Panc1 (cell line): ENCODE measurements around the gene KRTAP10-11. TPM values are rescaled to one million over a fixed set of nuclear protein-coding genes. Genes with fewer than 3 reads are reported as not detected.

Source experiments
- ATAC-seq: fragments of 200-7000 bp; cut with Tn5 transposase; 2 replicates; pipeline ENCODE4 v1.9.1; 2020; ENCODE audit warnings: mild to moderate bottlenecking, moderate library complexity
- BruUV-seq: library from RNA; stranded (reverse); fragments of 400-500 nt; replicated peaks from 2 replicates; lab custom pipeline; 2021; lab: Mats Ljungman, UMichigan
- CTCF ChIA-PET: fragments of 300-600 bp; sonication (Branson Sonifier 250); formaldehyde crosslinking; loops from one replicate; lab custom pipeline; 2022; ENCODE audit warnings: antibody characterized with exemption; lab: Charles Lee
- POLR2A ChIA-PET: fragments of 300-600 bp; sonication (Branson Sonifier 250); formaldehyde crosslinking; loops from one replicate; lab custom pipeline; 2022; ENCODE audit warnings: antibody characterized with exemption; lab: Charles Lee
- DNase-seq: peaks from one replicate; pipeline ENCODE4 v3.0.0-alpha.2; 2010; ENCODE audit warnings: low read depth, low spot score
- H3K27ac ChIP-seq: 2 replicates; pipeline ENCODE4 v1.5.1; 2011; ENCODE audit warnings: mild to moderate bottlenecking, low read length, inconsistent platforms
- H3K27me3 ChIP-seq: fragments of 200-500 bp; sonication (Bioruptor generic); 2 replicates; pipeline ENCODE4 v1.6.0; 2014; ENCODE audit warnings: low read length, inconsistent platforms; ENCODE audit not compliant: control insufficient read depth, insufficient read depth
- H3K36me3 ChIP-seq: fragments of 200-500 bp; sonication (Bioruptor generic); 2 replicates; pipeline ENCODE4 v1.5.1; 2014; ENCODE audit warnings: inconsistent platforms, mild to moderate bottlenecking, low read length, moderate library complexity; ENCODE audit not compliant: control insufficient read depth, insufficient read depth
- H3K4me1 ChIP-seq: 2 replicates; pipeline ENCODE4 v1.5.1; 2011; ENCODE audit warnings: inconsistent platforms, mild to moderate bottlenecking, low read length, moderate library complexity; ENCODE audit not compliant: control insufficient read depth, insufficient read depth
- H3K4me3 ChIP-seq, 2 experiments: 2 replicates each; pipeline ENCODE4 v1.5.1; 2011 to 2012; ENCODE audit warnings: low read depth in 2 of 2, low read length in 2 of 2, mild to moderate bottlenecking in 2 of 2, inconsistent platforms in 1 of 2, moderate library complexity in 1 of 2
- H3K9me3 ChIP-seq: fragments of 200-500 bp; sonication (Bioruptor generic); 2 replicates; pipeline ENCODE4 v1.5.1; 2014; ENCODE audit warnings: low read depth, mild to moderate bottlenecking, inconsistent platforms, low read length, moderate library complexity; ENCODE audit not compliant: control insufficient read depth, insufficient read depth
- POLR2AphosphoS5 ChIP-seq: IDR thresholded peaks from 2 replicates; pipeline ENCODE4 v1.6.1; 2012; ENCODE audit warnings: mild to moderate bottlenecking, low read depth, low read length, moderate library complexity
- SIN3A ChIP-seq: IDR thresholded peaks from 2 replicates; pipeline ENCODE4 v1.6.1; 2012; ENCODE audit warnings: low read depth, mild to moderate bottlenecking, low read length, moderate library complexity, borderline replicate concordance; ENCODE audit not compliant: insufficient read depth
- TCF7L2 ChIP-seq: IDR thresholded peaks from 2 replicates; pipeline ENCODE4 v1.6.1; 2011; ENCODE audit warnings: mild to moderate bottlenecking, low read depth, low read length, inconsistent platforms
- in situ Hi-C: cut with HindIII; loops from 2 replicates; pipeline ENCODE4 v1.10.0; 2016; ENCODE audit warnings: low sequenced_read_pairs, low pct_unique_long_range_greater_than_20kb
- intact Hi-C: fragments of 100-400 bp; cut with micrococcal nuclease; formaldehyde crosslinking; loops from one replicate; pipeline ENCODE4 v1.10.0; 2022; ENCODE audit not compliant: unreplicated experiment
- total RNA-seq: library from RNA; stranded (reverse); gene quantifications from one replicate; pipeline ENCODE4 v1.2.1, GENCODE V29; 2021; ENCODE audit not compliant: unreplicated experiment
- TF ChIP-seq, protein P1 (sequence below), 2 experiments: IDR thresholded peaks; 2 replicates each; pipeline ENCODE4 v1.6.1; 2011 to 2012; ENCODE audit warnings: low read depth in 2 of 2, control low read depth in 1 of 2, low read length in 1 of 2, mild to moderate bottlenecking in 1 of 2, moderate library complexity in 1 of 2; ENCODE audit not compliant: insufficient read depth in 1 of 2
- TF ChIP-seq, protein P2 (sequence below): fragments of 450-650 bp; IDR thresholded peaks from 2 replicates; pipeline ENCODE4 v1.5.1; 2017; ENCODE audit warnings: mild to moderate bottlenecking

Gene KRTAP10-11
- total RNA-seq, 1 experiment from 2014 or later: not detected

DNA sequence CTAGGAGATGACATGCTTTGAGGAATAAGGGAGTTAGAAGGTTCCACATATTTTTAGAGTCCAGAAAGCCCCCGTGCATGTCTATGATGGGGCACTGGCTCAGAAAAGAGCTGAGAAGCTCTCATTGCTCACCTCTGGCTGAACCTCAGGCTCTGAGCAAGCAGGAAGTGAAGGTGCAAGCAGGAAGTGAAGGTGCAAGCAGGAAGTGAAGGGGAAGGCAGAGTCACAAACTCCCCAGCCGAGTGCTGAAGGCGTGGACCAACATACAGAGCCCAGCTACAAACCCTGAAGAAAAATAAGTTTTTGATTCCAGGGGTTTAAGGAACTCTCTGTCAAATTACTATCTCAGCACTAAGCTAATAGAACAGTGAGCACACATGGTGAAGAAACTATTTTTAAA lies 27.3 kb upstream of the KRTAP10-11 start:
- TF ChIP-seq SIN3A (no peak), TCF7L2 (no peak), POLR2AphosphoS5 (no peak)
- TF ChIP-seq, protein P1, sequence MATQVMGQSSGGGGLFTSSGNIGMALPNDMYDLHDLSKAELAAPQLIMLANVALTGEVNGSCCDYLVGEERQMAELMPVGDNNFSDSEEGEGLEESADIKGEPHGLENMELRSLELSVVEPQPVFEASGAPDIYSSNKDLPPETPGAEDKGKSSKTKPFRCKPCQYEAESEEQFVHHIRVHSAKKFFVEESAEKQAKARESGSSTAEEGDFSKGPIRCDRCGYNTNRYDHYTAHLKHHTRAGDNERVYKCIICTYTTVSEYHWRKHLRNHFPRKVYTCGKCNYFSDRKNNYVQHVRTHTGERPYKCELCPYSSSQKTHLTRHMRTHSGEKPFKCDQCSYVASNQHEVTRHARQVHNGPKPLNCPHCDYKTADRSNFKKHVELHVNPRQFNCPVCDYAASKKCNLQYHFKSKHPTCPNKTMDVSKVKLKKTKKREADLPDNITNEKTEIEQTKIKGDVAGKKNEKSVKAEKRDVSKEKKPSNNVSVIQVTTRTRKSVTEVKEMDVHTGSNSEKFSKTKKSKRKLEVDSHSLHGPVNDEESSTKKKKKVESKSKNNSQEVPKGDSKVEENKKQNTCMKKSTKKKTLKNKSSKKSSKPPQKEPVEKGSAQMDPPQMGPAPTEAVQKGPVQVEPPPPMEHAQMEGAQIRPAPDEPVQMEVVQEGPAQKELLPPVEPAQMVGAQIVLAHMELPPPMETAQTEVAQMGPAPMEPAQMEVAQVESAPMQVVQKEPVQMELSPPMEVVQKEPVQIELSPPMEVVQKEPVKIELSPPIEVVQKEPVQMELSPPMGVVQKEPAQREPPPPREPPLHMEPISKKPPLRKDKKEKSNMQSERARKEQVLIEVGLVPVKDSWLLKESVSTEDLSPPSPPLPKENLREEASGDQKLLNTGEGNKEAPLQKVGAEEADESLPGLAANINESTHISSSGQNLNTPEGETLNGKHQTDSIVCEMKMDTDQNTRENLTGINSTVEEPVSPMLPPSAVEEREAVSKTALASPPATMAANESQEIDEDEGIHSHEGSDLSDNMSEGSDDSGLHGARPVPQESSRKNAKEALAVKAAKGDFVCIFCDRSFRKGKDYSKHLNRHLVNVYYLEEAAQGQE (IDR thresholded peaks at IDR 0.05; ENCODE audit: insufficient read depth in 1 of 2, low read depth in 2 of 2, low read length in 1 of 2): no peak
- TF ChIP-seq, protein P2, sequence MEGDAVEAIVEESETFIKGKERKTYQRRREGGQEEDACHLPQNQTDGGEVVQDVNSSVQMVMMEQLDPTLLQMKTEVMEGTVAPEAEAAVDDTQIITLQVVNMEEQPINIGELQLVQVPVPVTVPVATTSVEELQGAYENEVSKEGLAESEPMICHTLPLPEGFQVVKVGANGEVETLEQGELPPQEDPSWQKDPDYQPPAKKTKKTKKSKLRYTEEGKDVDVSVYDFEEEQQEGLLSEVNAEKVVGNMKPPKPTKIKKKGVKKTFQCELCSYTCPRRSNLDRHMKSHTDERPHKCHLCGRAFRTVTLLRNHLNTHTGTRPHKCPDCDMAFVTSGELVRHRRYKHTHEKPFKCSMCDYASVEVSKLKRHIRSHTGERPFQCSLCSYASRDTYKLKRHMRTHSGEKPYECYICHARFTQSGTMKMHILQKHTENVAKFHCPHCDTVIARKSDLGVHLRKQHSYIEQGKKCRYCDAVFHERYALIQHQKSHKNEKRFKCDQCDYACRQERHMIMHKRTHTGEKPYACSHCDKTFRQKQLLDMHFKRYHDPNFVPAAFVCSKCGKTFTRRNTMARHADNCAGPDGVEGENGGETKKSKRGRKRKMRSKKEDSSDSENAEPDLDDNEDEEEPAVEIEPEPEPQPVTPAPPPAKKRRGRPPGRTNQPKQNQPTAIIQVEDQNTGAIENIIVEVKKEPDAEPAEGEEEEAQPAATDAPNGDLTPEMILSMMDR: no peak
- intact Hi-C loops (no loop called here), in situ Hi-C loops (no loop called here)
- no peaks in the 10 kb centered on the region for H3K27me3 ChIP-seq
- ChIA-PET POLR2A (no interaction called here), CTCF (no interaction called here)
- no peaks in the 10 kb centered on the region for H3K36me3 ChIP-seq
- BruUV-seq: no TSS peak
- H3K27ac ChIP-seq: no peak overlapping the region
- H3K4me1 ChIP-seq: no peaks in the 10 kb centered on the region
- peaks cover 5% of the 10 kb centered on the region; the same call in 1 of the 2 replicates for H3K9me3 ChIP-seq
- ATAC-seq (no peak), DNase-seq (no peak)
- H3K4me3 ChIP-seq: no peak overlapping the region

DNA sequence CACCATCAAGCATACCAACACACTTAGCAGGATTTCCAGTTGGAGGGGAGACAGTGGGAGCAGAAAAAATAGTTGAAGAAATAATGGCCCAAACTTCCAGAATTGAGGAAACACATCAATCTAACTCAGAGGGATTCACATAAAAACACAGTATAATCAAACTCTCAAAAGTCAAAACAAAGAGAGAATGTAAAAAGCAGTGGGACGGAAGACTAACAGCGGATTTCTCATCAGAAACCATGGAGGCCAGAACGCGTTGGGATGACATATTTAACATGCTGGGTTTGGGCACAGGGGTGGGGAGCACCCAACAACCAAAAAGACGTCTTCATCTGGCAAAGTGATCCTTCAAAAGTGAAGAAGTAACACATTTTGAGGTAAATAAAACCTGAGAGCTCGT lies 26.3 kb upstream of the KRTAP10-11 start:
- DNase-seq: no peak
- no peak for ATAC-seq
- Histone ChIP-seq H3K4me3 (no peak overlapping the region), H3K27me3 (no peaks in the 10 kb centered on the region), H3K27ac (no peak overlapping the region), H3K4me1 (no peaks in the 10 kb centered on the region), H3K9me3 (peaks cover 7% of the 10 kb centered on the region; the same call in 1 of the 2 replicates), H3K36me3 (no peaks in the 10 kb centered on the region)
- in situ Hi-C loops (no loop called here), intact Hi-C loops (no loop called here)
- CTCF ChIA-PET: no interaction called here
- POLR2A ChIA-PET: no interaction called here
- TF ChIP-seq POLR2AphosphoS5: no peak
- no TSS peak for BruUV-seq

DNA sequence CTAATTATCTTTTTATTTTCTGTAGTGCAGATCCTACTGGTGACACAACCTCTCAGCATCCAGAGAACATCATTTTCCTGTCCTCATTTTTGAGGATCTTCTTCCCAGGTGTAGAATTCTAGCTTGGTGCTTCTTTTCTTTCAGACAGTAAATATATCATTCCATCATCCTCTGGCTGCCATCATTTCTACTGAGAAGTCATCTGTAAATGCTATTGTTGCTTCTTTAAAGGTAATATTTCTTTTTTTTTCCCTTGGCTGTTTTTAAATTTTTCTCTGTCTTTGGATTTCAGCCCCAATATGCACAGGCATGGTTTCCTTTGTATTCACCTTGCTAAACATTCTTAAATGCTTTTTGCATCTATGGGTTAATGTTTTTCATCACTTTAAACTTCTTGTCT lies 22.6 kb upstream of the KRTAP10-11 start:
- H3K27me3 ChIP-seq: no peaks in the 10 kb centered on the region
- POLR2A ChIA-PET: no interaction called here
- BruUV-seq: no TSS peak
- H3K36me3 ChIP-seq: no peaks in the 10 kb centered on the region
- DNase-seq (no peak), ATAC-seq (no peak)
- TF ChIP-seq, protein P1 (IDR thresholded peaks at IDR 0.05; ENCODE audit: insufficient read depth in 1 of 2, low read depth in 2 of 2, low read length in 1 of 2): no peak
- no peak for TF ChIP-seq POLR2AphosphoS5
- TF ChIP-seq, protein P2: no peak
- no peak for TF ChIP-seq SIN3A
- no peak for TF ChIP-seq TCF7L2
- CTCF ChIA-PET: no interaction called here
- in situ Hi-C loops: no loop called here
- no peak overlapping the region for H3K4me3 ChIP-seq
- no peak overlapping the region for H3K27ac ChIP-seq
- intact Hi-C loops: no loop called here
- H3K4me1 ChIP-seq: no peaks in the 10 kb centered on the region
- peaks cover 7% of the 10 kb centered on the region; the same call in 1 of the 2 replicates for H3K9me3 ChIP-seq
